Activated T-cell treated with anti-CD3 and anti-CD28 coated beads, Interleukin-2, amount 50 U/mL, for 24 hours (primary cell): ENCODE measurements around the gene LRMDA.

Experiments used
- DNase-seq: peaks from one replicate; pipeline ENCODE4 v3.0.0-alpha.2; 2020
- H3K27ac Mint-ChIP-seq: 2 replicates; pipeline ENCODE4 v1.8.0; 2020; ENCODE audit warnings: mild to moderate bottlenecking, mixed read lengths
- H3K27me3 Mint-ChIP-seq: 2 replicates; pipeline ENCODE4 v1.8.0; 2020; ENCODE audit warnings: mixed read lengths
- H3K36me3 Mint-ChIP-seq: 2 replicates; pipeline ENCODE4 v1.8.0; 2020; ENCODE audit warnings: low read depth, mixed read lengths
- H3K4me1 Mint-ChIP-seq: 2 replicates; pipeline ENCODE4 v1.8.0; 2020; ENCODE audit warnings: low read depth, mixed read lengths
- H3K4me3 Mint-ChIP-seq: 2 replicates; pipeline ENCODE4 v1.8.0; 2020; ENCODE audit warnings: mild to moderate bottlenecking, moderate library complexity, mixed read lengths
- H3K9me3 Mint-ChIP-seq: 2 replicates; pipeline ENCODE4 v1.8.0; 2020; ENCODE audit warnings: mixed read lengths

The LRMDA gene

DNA sequence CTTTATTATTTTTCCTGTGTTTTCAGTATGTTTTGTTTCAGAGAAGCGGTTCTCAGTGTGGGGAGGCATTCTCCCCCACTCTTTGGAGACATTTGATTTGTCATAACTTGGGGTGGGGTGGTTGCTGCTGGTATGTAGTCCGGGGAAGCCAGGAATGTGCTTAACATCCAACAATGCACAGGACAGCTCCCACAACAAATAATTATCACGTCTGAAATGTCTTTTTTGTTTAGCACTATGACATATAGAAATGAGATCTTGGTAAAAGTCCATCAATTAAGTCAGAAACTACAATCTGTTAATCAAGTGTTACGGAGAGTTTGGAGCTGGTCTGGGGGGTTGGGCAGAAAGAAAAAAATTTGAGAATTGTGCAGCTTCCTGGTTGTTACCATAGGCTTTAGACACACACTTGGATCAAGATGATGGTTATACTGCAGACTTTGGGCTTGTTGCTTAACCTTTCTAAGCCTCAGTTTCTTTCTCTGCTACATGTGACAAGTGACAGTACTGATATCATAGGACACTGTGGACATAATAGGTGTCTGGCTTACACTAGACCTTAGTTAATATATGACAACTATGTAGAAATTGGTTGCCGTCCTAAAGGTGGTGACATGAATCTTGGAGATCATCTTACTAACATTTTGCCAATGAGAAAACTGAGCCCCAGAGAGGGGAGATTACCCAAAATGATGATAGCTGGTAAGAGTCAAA is 113.7 kb downstream of the LRMDA start:
- Mint-ChIP-seq H3K27me3 (peaks cover 34% of the 10 kb centered on the region), H3K9me3 (no peaks in the 10 kb centered on the region)
- no peak for DNase-seq

DNA sequence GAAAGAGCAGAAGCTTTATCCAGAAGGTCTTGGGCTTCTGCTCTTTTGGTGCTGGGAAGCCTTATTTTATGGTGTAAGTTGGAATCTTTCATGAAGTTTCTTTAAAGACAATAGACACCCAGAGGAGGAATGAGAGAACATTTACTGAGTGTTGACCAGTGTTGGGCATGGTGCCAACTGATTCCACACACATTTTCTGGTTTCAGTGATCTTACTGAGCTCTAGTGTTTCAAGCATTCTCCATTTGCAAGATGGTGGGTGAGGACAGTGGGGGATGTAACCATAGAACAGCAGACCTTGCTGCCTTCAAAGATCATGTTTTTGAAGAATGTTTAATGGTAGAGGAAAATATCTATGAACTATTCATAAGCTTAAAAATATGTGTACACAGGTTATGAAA is 114.6 kb downstream of the LRMDA start:
- Mint-ChIP-seq H3K27me3 (peaks cover 34% of the 10 kb centered on the region), H3K36me3 (no peaks in the 10 kb centered on the region), H3K9me3 (no peaks in the 10 kb centered on the region), H3K4me1 (no peaks in the 10 kb centered on the region), H3K4me3 (no peak overlapping the region), H3K27ac (no peak overlapping the region)
- DNase-seq: no peak

More for the DNA sequence above, 113.7 kb downstream of the LRMDA start:
- Mint-ChIP-seq H3K27ac (no peak overlapping the region), H3K4me3 (no peak overlapping the region), H3K4me1 (no peaks in the 10 kb centered on the region), H3K36me3 (no peaks in the 10 kb centered on the region)

DNA sequence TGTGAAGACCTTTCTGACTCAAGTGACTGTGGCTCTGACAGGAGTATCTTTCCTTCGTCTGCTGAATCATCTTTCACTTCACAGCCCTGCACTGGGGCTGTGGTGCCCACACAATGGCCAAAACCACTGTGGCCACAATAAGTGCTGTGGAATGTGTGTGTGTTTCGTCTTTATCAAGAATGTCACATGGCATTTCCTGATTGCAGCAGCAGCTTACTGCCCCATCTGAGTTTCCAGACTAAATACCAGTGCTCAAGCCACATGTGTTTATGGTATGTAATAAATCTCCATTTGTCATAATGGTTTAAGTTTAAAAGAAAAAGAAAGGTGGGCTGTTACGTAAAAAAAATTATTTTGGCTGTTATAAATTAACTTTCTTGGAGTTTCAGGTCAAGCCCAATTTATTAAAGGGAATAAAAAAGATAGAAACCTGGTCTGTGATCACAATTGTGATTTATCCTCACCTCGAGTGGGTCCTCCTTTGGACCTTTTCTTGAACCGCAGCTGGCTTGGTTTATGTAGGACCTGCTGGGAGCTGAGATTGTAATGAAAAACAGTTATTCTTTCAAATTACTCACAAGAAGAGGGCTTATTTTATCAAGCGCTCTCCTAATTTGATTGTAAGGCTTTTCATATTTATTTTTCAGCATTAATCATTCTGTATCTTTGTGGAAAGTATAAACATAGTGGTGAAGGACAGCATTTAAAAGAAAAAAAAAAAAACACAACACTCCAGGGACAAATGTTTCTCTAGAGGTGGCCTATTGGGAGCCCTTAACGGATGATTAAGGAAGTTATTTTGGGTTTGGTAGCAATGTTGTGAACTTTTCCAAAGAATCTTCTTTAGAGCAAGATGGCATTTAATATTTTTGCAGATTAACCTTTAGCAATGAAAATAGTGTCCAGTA is 116.2 kb downstream of the LRMDA start:
- DNase-seq: no peak
- Mint-ChIP-seq H3K9me3 (peaks cover 3% of the 10 kb centered on the region), H3K27ac (no peak overlapping the region), H3K27me3 (peaks cover 33% of the 10 kb centered on the region), H3K4me1 (no peaks in the 10 kb centered on the region), H3K4me3 (no peak overlapping the region), H3K36me3 (no peaks in the 10 kb centered on the region)

- peaks cover 31% of the 10 kb centered on the region for H3K27me3 Mint-ChIP-seq
Measured at GRCh38 chr10:75548356-75548755, 116.9 kb downstream of the LRMDA start.

GRCh38 chr10:75550191-75550590 is 118.8 kb downstream of the LRMDA start:
- Mint-ChIP-seq H3K36me3 (no peaks in the 10 kb centered on the region), H3K4me3 (no peak overlapping the region), H3K27ac (no peak overlapping the region), H3K9me3 (peaks cover 3% of the 10 kb centered on the region), H3K27me3 (peaks cover 21% of the 10 kb centered on the region), H3K4me1 (no peaks in the 10 kb centered on the region)
- DNase-seq: no peak

More at GRCh38 chr10:75548356-75548755, 116.9 kb downstream of the LRMDA start:
- Mint-ChIP-seq H3K4me3 (no peak overlapping the region), H3K4me1 (no peaks in the 10 kb centered on the region), H3K27ac (no peak overlapping the region), H3K9me3 (peaks cover 3% of the 10 kb centered on the region), H3K36me3 (no peaks in the 10 kb centered on the region)
- DNase-seq: no peak

DNA sequence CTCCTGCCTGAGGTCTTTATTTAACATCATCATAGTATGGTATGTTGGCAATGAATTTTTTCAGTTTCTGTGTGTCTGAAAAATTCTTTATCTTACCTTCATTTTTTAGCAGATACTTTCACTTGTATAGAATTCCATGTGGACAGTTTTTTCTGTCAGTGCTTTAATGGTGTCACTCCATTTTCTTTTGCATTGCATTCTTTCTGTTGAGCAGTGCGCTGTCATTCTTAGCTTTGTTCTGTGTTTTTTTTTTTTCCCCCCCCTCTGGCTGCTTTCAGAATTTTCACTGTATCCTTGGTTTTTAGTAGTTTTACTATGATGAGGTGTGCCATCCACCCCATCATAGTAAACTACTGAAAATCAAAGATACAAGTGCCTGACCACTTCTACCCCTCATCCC is 120.7 kb downstream of the LRMDA start:
- no peak for DNase-seq
- H3K9me3 Mint-ChIP-seq: peaks cover 3% of the 10 kb centered on the region
- no peaks in the 10 kb centered on the region for H3K4me1 Mint-ChIP-seq
- peaks cover 8% of the 10 kb centered on the region for H3K27me3 Mint-ChIP-seq
- no peak overlapping the region for H3K27ac Mint-ChIP-seq
- H3K4me3 Mint-ChIP-seq: no peak overlapping the region
- no peaks in the 10 kb centered on the region for H3K36me3 Mint-ChIP-seq

GRCh38 chr10:75553550-75553949 is 122.1 kb downstream of the LRMDA start:
- H3K9me3 Mint-ChIP-seq: peaks cover 3% of the 10 kb centered on the region
- H3K27ac Mint-ChIP-seq: no peak overlapping the region
- H3K36me3 Mint-ChIP-seq: no peaks in the 10 kb centered on the region
- H3K4me1 Mint-ChIP-seq: no peaks in the 10 kb centered on the region
- no peaks in the 10 kb centered on the region for H3K27me3 Mint-ChIP-seq
- H3K4me3 Mint-ChIP-seq: no peak overlapping the region
- no peak for DNase-seq

DNA sequence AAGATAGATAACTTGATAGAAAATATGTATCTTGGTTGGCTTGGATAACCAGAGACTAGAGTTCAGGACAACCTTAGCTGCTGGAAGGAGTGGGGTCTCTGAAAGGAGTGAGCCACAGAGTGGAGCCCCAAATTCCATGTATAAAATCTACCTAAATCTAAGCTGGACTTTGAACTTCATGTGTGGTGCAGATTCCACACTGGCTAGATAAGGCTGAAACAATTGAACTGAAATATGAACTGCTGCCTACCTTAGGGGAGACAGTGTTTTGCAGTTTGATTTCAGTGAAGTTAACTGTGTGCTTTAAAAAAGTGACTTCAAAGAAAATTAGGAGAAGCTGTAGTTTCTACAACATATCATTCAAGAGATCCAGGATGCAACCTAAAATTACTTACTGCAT is 123.9 kb downstream of the LRMDA start:
- Mint-ChIP-seq H3K27ac (no peak overlapping the region), H3K36me3 (no peaks in the 10 kb centered on the region), H3K27me3 (no peaks in the 10 kb centered on the region), H3K4me3 (no peak overlapping the region), H3K4me1 (no peaks in the 10 kb centered on the region), H3K9me3 (peaks cover 3% of the 10 kb centered on the region)
- no peak for DNase-seq

- DNase-seq: no peak
- Mint-ChIP-seq H3K9me3 (peaks cover 3% of the 10 kb centered on the region), H3K27me3 (no peaks in the 10 kb centered on the region), H3K27ac (no peak overlapping the region), H3K4me1 (no peaks in the 10 kb centered on the region), H3K36me3 (no peaks in the 10 kb centered on the region), H3K4me3 (no peak overlapping the region)
Measured at GRCh38 chr10:75556320-75556719, 124.9 kb downstream of the LRMDA start.

- Mint-ChIP-seq H3K9me3 (peaks cover 9% of the 10 kb centered on the region), H3K27ac (no peak overlapping the region), H3K36me3 (no peaks in the 10 kb centered on the region), H3K4me3 (no peak overlapping the region), H3K27me3 (peaks cover 6% of the 10 kb centered on the region), H3K4me1 (no peaks in the 10 kb centered on the region)
- DNase-seq: no peak
Measured at GRCh38 chr10:75565286-75566251, 134.1 kb downstream of the LRMDA start.

DNA sequence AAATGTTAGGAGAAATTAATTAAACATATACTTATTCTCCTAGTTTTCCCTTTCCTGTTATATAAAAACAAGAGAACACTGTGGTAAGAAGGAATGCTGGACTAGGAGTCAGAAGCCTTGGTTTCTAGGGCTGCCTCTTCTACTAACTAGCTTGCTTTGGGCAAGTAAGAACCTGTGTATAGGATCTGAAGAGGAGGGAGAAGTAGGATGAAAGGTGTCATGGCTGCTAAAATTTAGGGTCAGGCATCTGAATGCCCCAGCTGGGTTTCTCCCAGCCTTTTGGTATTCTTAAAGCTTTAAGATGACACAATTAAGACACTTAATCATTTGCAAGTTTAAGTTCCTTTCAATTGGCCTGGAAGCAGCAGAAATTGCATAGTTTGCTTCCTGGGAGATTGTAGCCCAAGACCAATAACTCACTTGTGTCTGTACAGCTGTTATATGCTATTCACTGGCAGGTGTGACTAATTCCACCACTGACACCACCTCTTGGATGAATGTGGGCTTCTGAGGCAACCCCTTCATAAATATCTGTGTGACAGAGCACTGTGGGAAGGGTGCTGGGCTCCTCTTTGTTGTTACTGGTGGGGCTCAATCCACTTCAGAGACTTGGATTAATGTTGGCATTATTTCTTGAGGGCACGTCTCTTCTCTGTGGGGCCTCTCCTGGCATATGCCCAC is 137.2 kb downstream of the LRMDA start:
- Mint-ChIP-seq H3K27me3 (peaks cover 6% of the 10 kb centered on the region), H3K36me3 (no peaks in the 10 kb centered on the region), H3K27ac (no peak overlapping the region), H3K9me3 (peaks cover 13% of the 10 kb centered on the region), H3K4me3 (no peak overlapping the region), H3K4me1 (no peaks in the 10 kb centered on the region)
- DNase-seq: no peak

GRCh38 chr10:75569506-75569905 is 138.1 kb downstream of the LRMDA start:
- Mint-ChIP-seq H3K36me3 (no peaks in the 10 kb centered on the region), H3K4me1 (no peaks in the 10 kb centered on the region), H3K9me3 (peaks cover 11% of the 10 kb centered on the region), H3K27me3 (peaks cover 6% of the 10 kb centered on the region), H3K27ac (no peak overlapping the region), H3K4me3 (no peak overlapping the region)
- DNase-seq: no peak

GRCh38 chr10:75572478-75572877 is 141.1 kb downstream of the LRMDA start:
- peaks cover 9% of the 10 kb centered on the region for H3K27me3 Mint-ChIP-seq
- H3K4me1 Mint-ChIP-seq: no peaks in the 10 kb centered on the region
- H3K36me3 Mint-ChIP-seq: no peaks in the 10 kb centered on the region
- peaks cover 15% of the 10 kb centered on the region for H3K9me3 Mint-ChIP-seq
- no peak for DNase-seq
- H3K27ac Mint-ChIP-seq: no peak overlapping the region
- no peak overlapping the region for H3K4me3 Mint-ChIP-seq

GRCh38 chr10:75575940-75576339 is 144.5 kb downstream of the LRMDA start:
- H3K27me3 Mint-ChIP-seq: peaks cover 7% of the 10 kb centered on the region
- H3K4me1 Mint-ChIP-seq: no peaks in the 10 kb centered on the region
- peaks cover 38% of the 10 kb centered on the region for H3K9me3 Mint-ChIP-seq
- no peaks in the 10 kb centered on the region for H3K36me3 Mint-ChIP-seq
- H3K27ac Mint-ChIP-seq: no peak overlapping the region
- no peak for DNase-seq
- H3K4me3 Mint-ChIP-seq: no peak overlapping the region
